ENCODE data around the gene SERPIND1.

DNA sequence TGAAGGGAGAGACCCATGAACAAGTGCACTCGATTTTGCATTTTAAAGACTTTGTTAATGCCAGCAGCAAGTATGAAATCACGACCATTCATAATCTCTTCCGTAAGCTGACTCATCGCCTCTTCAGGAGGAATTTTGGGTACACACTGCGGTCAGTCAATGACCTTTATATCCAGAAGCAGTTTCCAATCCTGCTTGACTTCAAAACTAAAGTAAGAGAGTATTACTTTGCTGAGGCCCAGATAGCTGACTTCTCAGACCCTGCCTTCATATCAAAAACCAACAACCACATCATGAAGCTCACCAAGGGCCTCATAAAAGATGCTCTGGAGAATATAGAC, 5.9 kb downstream of the SERPIND1 start:
- TF ChIP-seq, protein P1, sequence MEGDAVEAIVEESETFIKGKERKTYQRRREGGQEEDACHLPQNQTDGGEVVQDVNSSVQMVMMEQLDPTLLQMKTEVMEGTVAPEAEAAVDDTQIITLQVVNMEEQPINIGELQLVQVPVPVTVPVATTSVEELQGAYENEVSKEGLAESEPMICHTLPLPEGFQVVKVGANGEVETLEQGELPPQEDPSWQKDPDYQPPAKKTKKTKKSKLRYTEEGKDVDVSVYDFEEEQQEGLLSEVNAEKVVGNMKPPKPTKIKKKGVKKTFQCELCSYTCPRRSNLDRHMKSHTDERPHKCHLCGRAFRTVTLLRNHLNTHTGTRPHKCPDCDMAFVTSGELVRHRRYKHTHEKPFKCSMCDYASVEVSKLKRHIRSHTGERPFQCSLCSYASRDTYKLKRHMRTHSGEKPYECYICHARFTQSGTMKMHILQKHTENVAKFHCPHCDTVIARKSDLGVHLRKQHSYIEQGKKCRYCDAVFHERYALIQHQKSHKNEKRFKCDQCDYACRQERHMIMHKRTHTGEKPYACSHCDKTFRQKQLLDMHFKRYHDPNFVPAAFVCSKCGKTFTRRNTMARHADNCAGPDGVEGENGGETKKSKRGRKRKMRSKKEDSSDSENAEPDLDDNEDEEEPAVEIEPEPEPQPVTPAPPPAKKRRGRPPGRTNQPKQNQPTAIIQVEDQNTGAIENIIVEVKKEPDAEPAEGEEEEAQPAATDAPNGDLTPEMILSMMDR (conservative IDR thresholded peaks at IDR 0.05; ENCODE audit: low read depth, low read length) = no peak
- TF ChIP-seq EZH2 (IDR thresholded peaks at IDR 0.05; ENCODE audit: borderline replicate concordance, low read depth, low read length, poor library complexity, severe bottlenecking) = no peak
